Effector CD8-positive, alpha-beta T cell (primary cell): Measurements from ENCODE around the gene EGFLAM.
"Not testable (repeated sequence)": the region's sequence is repeated elsewhere in the genome, so short reads cannot be mapped to it uniquely, and the experiment has no call there.

Experiments
- DNase-seq: peaks from one replicate; lab custom pipeline; 2025; lab: John Stamatoyannopoulos, UW

EGFLAM gene

DNA sequence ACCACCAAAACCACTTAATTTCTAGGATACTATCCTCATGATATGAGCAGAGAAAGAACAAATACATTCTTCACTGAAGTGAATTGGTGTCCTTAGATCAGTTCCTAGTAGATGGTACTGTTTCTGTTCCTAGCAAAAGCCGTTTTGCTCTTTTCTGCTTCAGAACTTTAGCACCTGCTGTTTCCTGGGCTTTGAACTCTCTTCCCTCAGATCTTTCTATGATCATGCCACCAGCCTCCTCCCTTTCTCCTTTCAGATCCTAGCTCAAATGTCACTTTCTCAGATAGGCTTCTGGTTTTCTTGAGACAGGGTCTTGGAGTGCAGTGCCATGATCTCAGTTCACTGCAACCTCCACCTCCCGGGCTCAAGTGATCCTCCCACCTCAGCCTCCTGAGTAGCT lies 118.0 kb downstream of the EGFLAM start:
- no peak for DNase-seq

DNA sequence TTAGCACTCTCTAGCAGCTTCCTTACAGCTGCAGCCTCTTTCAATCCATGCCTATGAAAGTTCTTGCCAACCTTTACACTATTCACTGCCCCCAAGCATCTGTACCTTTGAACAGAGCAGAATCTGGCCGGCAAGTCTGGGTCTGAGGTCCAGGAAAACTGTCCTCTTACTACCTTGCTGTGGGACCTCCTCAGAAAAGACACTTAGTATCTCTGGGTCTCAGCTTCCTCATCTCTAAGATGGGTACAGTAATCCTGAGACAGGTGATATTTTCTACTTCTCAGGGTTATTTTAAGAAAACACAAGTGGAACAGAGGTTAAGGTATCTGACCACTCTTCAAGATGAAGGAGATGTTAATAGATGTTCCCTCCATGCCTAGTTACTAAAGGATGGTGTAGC lies 120.2 kb downstream of the EGFLAM start:
- DNase-seq: no peak

DNA sequence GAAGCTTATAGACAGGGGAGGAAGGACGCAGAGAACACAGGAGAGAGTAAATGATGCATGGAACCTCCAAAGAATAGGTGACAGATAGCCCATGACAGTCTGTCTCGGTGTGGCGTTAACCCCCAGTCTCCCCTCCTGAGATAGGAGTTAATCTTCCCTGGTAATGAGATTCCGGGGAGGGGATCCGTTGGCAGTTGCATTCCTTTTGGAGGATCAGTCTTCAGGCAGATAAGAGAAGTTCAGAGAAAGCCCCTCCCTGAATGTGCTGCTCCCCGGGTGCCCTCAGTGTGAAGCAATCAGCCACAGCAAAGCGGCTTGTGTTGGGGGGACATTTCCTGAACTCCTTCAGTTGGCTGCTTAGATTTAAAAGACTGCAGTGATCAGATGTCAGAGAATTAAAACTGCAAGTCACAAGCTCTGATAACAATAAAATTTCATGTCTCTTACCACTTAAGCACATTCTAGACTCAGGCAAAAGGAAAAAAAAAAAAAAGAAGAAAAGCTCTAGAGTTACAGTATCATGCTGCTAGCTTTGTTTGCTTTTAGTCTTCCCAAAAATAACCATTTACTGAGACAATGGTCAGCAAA lies 121.1 kb downstream of the EGFLAM start:
- no peak for DNase-seq

DNA sequence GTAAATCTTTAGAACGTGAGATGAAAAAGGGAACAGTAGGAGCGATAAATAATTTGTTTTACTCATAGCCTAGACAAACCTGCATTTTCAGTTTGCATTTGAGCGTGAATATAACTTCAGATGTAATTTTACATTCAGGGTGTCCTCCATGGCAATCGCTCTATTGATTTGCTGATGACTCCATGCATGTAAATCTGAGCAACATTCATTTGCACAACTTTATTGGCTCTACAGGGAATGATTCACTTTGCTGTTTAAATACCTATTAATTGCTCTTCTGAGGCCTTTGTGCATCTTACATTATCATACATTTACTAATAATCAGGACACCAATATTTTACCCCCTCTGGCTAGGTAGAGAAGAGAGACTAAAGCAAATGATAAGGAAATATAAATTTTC lies 122.2 kb downstream of the EGFLAM start:
- no peak for DNase-seq

DNA sequence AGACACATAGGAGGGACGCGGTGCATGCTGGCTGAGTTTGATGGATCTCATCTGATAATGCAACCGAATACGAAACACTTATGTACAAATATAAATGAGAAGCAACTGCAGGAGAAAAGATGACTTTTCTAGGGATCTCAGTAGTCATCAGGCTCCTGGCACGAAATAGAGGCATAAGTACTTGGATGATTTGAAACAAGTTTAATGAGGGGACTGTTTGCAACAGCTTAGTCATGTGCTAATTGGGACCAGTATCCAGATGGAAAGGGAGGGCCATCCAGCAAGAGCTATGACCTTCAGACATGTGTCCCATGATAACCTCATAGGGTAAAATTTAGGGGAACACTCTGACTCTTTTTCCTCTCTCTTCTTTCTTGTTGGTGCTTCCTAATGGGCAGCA lies 123.0 kb downstream of the EGFLAM start:
- no peak for DNase-seq

DNA sequence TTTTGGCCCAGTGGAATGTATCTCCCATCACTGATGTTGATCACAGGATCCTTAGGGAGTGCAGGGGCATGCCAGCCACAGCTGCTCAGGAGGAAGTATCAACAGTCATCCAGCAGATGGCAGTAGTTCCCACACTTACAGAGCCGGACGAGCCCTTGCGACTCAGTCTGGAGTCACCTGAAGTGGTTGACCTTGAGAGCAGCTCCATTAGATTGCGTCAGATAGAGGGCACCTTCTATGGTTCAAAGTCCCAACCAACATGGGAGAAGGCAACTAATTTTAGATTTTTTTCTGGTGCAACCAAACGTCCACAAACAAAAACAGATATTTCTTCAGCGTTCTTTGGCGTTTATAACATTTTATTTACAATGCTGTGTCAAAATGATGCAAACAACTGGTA lies 124.5 kb downstream of the EGFLAM start:
- DNase-seq: peak; percentile 1

DNA sequence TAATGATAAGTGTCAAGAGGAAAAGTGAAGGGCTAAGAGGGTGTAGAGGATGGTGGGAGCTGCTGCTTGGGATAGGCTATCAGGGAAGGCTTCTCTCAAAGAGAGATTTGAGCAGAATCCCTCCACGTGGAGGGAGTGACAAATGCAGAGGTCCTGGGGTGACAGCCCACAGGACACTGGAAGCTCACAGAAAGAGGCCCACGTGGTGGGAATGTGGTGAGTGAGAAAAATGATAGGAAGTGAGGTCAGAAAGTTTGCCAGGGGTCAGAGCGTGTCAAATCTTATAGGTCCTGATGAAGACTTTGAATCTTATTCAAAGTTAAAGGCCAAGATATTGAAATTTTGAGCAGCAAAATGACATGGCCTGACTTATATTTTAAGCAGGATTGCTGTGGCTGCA lies 125.3 kb downstream of the EGFLAM start:
- DNase-seq: no peak

DNA sequence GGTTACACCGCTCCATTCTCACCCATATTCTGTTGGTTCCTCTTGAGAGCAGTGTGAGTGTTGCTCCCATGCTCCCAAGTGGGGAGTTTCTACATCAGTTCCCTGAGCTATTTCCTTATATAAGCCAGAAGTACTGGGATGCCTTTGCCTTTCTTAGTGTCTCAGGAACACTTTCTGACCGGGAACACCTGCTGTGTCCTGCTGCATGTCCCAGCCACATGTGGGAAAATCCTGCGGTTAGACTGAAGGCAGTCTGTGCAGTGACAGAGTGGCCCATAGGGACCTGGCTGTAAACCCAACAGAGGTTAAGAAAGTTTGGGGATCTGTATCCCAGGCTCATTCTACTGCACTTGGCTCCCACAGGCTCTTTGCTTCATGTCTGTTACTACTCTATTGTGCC lies 126.0 kb downstream of the EGFLAM start:
- DNase-seq: no peak

DNA sequence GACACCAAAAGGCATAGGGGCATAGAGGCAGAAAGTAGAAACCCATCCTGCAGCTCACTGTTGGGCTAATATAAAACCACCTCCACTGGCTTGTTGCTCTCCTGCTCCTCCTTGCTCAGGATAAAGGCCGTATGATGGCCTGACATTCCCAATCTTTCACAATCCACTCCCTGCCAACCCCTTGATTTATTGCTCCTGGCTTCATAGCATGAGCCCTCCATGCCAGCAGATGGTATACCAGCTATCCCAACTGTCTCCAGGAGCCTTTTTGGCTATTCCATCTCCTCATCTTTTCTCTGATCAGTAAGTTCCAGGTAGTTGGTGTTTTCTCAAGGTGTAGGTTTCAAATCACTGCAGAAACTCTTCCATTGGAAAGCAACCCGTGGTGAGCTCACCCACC lies 128.8 kb downstream of the EGFLAM start:
- DNase-seq: no peak

DNA sequence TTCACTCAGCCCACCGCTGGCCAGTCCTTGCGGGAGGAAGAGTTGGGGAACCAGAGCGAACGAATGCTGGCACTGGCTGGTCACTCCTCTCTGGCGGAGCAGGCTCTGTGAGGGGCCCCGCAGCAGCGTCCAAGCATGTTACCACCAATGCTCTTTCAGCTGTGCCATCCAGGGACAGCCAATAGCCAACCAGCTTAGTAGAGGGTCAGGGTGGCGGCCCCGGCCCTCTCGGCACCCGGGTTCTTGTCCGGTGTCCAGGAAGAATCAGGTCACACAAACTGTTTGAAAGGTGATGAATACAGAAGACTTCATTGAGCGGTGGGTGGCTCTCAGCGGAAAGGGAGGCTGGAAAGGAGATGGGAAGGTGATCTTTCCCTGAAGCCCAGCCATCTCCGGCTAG lies 135.3 kb downstream of the EGFLAM start:
- no peak for DNase-seq

DNA sequence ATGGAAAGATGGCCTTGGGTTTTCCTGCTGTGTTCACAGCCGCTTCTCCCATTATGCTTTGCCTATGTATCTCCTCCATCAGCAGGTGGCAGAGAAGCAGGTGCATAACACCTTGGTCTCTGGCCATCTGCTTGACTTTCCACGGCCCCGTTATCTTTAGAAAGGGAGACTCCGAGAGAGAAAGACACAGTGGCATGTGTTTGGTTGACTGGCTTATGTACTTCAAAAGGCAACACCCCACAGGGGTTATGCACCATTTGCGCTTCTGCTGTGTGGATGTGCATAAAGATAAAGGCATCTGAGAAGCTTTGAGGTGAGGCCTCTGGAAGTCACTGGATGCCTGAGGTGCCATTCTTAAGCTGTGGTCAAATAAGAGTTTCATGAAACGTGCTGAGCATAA lies 138.4 kb downstream of the EGFLAM start:
- no peak for DNase-seq

DNA sequence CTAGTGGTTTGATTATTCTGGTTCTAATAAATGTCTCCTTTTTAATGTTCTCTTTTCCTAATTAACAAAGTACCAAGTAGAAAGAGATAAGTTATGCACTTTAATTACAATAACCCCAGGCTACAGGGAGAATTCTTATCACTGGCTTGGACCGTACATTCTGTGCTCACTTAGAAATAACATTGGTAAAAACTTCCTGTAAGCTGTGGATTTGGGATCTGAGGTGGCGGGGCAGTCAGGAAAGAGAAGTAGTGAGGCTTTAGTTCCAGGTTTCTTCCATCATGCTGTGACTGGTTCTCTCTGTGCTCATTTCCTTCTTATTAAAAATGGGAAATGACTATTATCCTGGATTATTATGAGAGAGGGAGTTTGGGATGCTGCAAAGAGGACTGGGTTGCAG lies 142.0 kb downstream of the EGFLAM start:
- no peak for DNase-seq

DNA sequence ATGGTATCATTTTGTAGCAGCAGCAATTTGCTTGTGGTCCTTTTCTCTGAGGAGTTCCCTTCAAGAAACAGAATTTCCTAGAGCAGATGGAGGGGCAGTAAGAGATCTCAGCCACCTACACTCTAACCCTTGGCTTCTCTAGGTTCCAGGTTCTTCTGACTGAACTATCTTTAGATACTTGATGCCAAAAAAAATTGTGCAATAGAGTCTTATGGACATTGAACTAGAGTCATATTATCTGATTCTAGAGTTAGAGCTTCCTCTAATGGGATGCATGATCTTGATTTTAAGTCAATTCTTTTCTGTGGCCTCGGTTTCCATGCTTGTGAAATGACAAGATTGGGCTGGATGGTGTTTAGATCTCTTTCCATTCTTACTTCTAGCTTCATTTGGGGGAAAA lies 142.8 kb downstream of the EGFLAM start:
- DNase-seq: no peak

DNA sequence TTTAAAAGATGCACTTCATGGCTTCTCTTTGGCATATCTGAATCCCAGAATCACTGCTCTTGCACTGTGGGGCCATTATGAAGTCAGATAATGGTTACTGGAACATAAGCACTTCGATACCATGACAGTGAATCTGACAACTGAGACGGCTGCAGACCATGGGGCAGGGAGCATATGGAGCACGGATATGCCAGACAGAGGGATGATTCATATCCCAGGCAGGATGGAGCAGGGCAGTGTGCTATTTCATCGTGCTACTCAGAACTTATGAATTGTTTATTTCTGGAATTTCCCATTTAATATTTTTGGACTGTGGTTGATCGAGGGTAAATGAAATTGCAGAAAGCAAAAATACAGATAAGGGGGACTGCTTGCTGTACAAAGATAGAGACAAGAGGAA lies 145.0 kb downstream of the EGFLAM start:
- no peak for DNase-seq

DNA sequence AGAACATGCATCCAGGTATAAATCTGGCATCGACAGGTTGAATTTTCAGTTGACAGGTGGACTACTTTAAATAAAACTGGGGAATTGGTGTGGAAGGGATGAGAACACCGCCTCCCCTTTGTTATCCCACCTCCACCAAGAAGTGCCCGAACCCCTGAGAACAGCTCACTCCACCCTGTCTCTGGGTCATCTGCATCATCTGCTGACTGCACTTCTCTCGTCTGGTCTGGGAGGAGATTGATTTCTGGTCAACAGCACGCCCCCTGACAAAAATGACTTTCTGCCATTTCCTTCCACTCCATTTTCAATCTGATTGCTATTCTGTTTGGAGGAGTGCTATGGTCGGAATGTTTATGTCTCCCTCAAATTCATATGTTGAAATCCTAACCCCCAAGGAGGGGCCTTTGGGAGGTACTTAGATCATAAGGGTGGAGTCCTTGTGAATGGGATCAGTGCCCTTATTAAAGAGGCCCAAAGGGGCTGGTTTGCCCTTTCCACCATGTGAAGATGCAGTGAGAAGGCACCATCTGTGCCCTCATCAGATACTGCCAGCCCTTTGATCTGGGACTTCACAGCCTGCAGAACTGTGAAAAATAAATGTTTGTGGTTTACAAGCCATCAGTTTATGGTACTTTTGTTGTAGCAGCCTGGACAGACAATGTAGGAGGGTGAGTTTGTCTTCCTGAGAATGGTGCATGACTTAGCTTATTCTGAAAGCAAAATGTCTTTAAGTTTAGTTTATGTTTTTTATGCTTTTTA lies 145.7 kb downstream of the EGFLAM start:
- DNase-seq: no peak

DNA sequence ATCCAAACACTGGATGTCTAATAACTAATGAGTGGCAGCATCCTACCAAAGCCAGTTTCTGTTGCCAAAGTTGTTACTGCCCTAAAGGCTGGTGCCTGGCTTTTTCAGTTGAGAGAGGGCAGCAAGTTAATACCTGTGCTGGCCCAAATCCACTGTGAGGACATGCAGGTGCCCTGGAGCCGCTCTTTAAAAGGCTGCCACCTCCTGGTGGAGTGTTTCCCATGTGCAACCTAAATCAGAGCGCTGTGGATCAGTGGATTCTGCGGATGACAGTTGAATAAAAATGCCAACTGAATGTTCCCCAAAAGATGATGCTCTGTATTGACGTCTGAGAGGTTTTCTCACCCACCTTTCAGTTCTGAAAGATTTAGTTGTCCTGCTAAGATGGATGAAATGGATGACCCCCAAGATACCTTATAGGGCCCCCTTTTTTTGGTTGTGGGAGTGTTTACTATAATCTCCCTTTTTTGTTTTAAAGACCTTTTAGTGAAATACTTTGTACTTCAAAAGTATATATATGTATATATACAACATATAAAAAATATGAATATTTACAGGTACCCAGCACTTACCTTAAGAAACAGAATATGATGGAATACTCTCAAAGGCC lies 146.4 kb downstream of the EGFLAM start:
- DNase-seq: no peak

DNA sequence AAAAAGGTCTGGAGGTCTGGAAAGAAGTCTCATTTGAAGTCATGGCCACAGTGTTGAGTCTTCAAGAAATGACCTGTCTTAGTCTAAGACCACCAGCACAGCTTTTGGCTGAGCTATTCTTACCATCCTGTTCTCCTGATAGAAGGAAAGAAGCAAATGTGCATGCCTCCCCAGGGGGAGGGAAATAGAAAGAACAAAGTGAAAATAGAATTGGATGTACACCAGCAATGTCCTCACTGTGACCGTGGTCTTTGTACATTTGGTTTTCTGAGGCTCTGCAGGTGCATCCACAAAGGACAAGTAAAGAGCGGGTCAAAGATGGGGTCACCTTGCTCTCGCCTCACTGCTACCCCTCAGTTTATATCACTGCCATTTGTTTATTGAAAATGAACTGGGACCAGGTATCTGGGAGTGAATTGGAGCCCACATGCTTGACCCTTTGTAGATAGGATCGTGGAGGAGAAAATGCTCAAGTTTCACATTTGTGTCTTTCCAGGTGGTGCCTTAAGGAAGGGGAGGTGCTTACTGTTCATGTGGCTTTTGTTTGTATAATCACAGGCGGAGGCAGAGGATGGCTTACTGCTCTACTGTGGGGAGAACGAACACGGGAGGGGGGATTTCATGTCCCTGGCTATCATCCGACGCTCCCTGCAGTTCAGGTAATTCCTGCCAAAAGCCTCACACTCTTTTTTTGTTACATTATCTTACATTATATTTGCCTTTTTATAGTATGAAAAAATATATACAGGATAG lies 150.3 kb downstream of the EGFLAM start:
- no peak for DNase-seq

DNA sequence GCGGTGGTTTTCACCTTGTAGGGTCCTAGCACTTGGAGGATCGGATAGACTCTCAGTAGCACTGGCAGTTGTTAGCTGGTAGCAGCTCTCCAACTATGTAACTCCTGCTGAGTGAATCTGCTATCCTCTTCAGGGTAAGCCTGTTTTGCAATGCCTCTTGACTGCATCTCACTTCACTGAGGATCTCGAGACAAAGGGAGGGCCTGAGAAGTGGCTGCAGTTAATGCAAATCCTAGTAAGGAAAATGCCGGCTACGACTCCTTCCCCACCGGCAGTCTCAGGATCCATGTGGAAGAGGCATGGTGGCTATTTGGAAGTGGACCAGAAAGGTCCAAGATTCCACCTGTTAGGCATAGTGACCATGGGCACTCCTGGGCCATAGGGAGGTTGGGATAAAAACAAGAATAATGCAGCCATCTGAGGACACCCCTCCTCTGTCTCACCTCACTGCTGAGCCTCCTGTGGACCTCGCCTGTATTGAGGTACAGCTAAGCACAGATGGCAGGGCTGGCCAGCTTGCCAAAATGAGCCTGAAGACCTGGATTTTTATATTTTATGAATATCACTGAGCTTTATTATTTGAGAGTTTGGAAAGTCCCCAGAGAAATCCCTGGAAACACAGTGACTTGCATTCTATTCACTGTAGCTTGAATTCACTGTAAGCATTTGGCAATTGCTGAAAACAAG lies 152.1 kb downstream of the EGFLAM start:
- no peak for DNase-seq

DNA sequence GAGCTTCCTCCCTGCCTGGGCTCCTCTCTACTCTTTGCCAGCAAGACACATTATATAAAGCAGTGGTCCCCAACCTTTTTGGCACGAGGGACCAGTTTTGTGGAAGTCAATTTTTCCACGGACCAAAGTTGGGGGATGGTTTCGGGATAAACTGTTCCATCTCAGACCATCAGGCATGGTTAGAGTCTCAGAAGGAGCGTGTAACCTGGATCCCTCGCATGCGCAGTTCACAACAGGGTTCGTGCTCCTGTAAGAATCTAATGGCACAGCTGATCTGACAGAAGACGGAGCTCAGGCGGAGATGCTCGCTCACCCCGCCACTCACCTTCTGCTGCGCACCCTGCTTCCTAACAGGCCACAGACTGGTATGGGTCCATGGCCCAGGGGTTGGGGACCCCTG lies 155.3 kb downstream of the EGFLAM start:
- no peak for DNase-seq

DNA sequence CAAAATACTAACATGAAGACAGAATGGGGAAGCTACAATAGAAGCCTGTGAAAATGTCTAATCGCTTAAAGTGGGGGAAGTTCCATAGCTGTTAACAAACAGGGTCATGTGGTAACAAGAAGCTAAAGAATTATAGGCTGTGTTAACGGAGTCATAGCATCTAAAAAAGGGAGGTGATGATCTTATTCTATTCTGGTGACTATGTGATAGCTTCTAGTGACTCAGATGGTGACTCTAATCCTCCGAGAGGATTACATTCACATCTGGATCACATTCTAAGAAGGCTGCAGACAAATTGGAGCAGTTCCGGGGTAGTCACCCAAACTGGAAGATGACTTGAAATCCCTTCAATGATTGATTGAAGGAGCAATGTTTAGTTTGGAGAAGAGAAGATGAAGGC lies 156.0 kb downstream of the EGFLAM start:
- DNase-seq: no peak

DNA sequence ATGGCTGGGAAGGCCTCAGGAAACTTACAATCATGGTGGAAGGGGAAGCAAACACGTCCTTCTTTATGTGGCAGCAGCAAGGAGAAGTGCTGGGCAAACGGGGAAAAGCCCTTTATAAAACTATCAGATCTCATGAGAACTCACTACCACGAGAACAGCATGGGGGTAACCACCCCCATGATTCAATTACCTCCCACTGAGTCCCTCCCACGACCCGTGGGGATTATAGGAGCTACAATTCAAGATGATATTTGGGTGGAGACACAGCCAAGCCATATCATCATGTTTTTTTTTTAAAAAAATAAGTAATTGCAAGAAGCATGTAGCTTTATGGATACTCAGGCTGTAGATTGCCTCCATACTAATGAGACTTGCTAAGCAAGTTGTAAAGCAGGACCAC lies 157.4 kb downstream of the EGFLAM start:
- not testable (repeated sequence) for DNase-seq

DNA sequence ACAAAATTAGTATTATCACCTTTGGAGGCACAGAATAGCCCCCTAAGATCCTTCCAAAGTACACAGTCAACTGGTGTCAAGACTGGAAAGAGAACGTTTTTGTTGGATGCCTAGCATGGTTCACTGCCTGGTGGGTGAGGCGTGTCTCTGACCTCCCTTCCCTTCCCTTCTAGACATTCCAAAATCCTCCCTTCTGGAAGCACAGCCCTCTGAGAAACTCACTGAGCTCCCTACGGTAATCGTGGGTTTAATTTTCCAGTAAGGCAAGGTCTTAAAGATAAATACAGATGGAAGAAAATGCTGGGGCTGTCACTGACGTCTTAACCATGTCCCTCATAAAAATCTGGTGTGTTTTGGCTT lies 159.3 kb downstream of the EGFLAM start:
- no peak for DNase-seq
